Adrenal gland (tissue), 12 donors: ENCODE measurements around the gene GSX1. TPM values are rescaled to one million over a fixed set of nuclear protein-coding genes. Genes with fewer than 3 reads are reported as not detected.

Experiments
- DNase-seq, 7 donors: peaks; one replicate each; pipeline ENCODE4 v3.0.0-alpha.2; 2019 to 2020
- H3K27ac ChIP-seq, 5 donors: fragments of 200-600 bp; sonication (generic) in 4 of 5; 1 replicate in 3 of 5; 2 replicates in 2 of 5; pipeline versions ENCODE4 v1.5.1 to v1.8.0; 2016 to 2020; ENCODE audit warnings: mild to moderate bottlenecking in 1 of 5
- H3K27me3 ChIP-seq: fragments of 200-600 bp; 2 replicates; pipeline ENCODE4 v1.8.0; 2021
- H3K36me3 ChIP-seq, 2 donors: fragments of 200-600 bp; replicated peaks in 1 of 2; 1 replicate in 1 of 2; 2 replicates in 1 of 2; pipeline versions ENCODE4 v1.5.1 to v1.8.0; 2018 to 2022
- H3K4me1 ChIP-seq, 2 donors: fragments of 200-600 bp; replicated peaks in 1 of 2; 1 replicate in 1 of 2; 2 replicates in 1 of 2; pipeline versions ENCODE4 v1.5.1 to v1.8.0; 2018 to 2021
- H3K4me3 ChIP-seq, 4 donors: fragments of 200-600 bp; sonication (generic) in 3 of 4; one replicate each; pipeline ENCODE4 v1.5.1; 2016 to 2018
- H3K9me3 ChIP-seq, 3 donors: fragments of 200-600 bp; sonication (generic) in 1 of 3; replicated peaks in 1 of 3; 1 replicate in 2 of 3; 2 replicates in 1 of 3; pipeline versions ENCODE4 v1.5.1 to v1.8.0; 2016 to 2021
- CTCF ChIP-seq, 6 experiments: fragments of 450-650 bp in 4 of 6; fragments of 200-600 bp in 2 of 6; sonication (generic) in 1 of 6; IDR thresholded peaks; 1 replicate in 5 of 6; 2 replicates in 1 of 6; pipeline versions ENCODE4 v1.5.1 to v1.8.0; 2016 to 2021; ENCODE audit warnings: antibody characterized with exemption in 6 of 6, mild to moderate bottlenecking in 2 of 6, moderate library complexity in 1 of 6
- POLR2A ChIP-seq, 2 donors: fragments of 450-650 bp; IDR thresholded peaks; one replicate each; pipeline ENCODE4 v1.6.1; 2017; ENCODE audit warnings: antibody characterized with exemption in 2 of 2, mild to moderate bottlenecking in 2 of 2, moderate library complexity in 1 of 2
- WGBS, 4 donors: extraction: QIAGEN DNeasy Blood & Tissue Kit in 2 of 4; methylation state at CpG; one replicate each; pipeline versions ENCODE4 v1.1.5 to v1.1.7; 2013 to 2017; 5-methylcytosine and 5-hydroxymethylcytosine counted together
- intact Hi-C, 2 donors: fragments of 100-400 bp; cut with DNase I; formaldehyde crosslinking; loops; one replicate each; pipeline versions ENCODE4 v1.14.1 to v1.15.0; 2022 to 2023
- polyA plus RNA-seq, 3 donors: library from polyadenylated mRNA; stranded (reverse); fragments of 200-250 nt in 2 of 3; fragments of 350-450 nt in 1 of 3; fragmentation: Illumina TruSeq in 1 of 3; extraction: RNeasy Lipid Tissue Mini Kit (QIAGEN cat#74804) in 1 of 3; gene quantifications; one replicate each; pipeline ENCODE4 v1.2.3, GENCODE V29; 2013 to 2014
- total RNA-seq, 9 donors: library from RNA; depleted of rRNA in 4 of 9; stranded (reverse); fragments of >200 nt in 4 of 9; fragments of 120-200 nt in 1 of 9; fragmentation: NEBNext Ultra II Directional in 1 of 9; extraction: Animal tissue kit (Norgen Biotek cat#: 25700) in 1 of 9; gene quantifications; one replicate each; pipeline versions ENCODE4 v1.1.0 to v1.2.4, GENCODE V29; 2013 to 2023
- donor health status: healthy with polysubstance abuse.
- donor health status: Bipolar disorder and iron deficiency.
- donor health status: DM: yes; HTN: yes; CAD: no.
- donor health status: DM: no; HTN: no; CAD: no.
- donor health status: DM: no; HTN: no; CAD: no.
- donor health status: DM: yes; HTN: yes; CAD: no.

GSX1 gene
- total and polyA plus RNA-seq, 12 donors = not detected

- WGBS, 4 donors = 12 to 29% (median 16%) methylated on average over 11 to 30 of the region's 30 CpGs
- intact Hi-C loops = loop anchor here (5.0 to 10.0 kb wide), 6 partner anchors 292 to 842 kb away; no protein-coding TSS in a partner anchor
- DNase-seq = peak; percentile 72 to 91 (median 81)
- Histone ChIP-seq H3K9me3 (no peaks in the 10 kb centered on the region), H3K4me3 (peak overlapping the region in 1 of 4 donors; percentile 44), H3K4me1 (no peaks in the 10 kb centered on the region), H3K27ac (no peak overlapping the region), H3K36me3 (no peaks in the 10 kb centered on the region), H3K27me3 (peaks cover 47% of the 10 kb centered on the region)
- no peak for TF ChIP-seq POLR2A (IDR thresholded peaks at IDR 0.05)
- TF ChIP-seq CTCF (IDR thresholded peaks at IDR 0.05) = peak; percentile 74 to 93 (median 92)
Measured at GRCh38 chr13:27826379-27827353, 34.4 kb downstream of the GSX1 start.

- TF ChIP-seq POLR2A (IDR thresholded peaks at IDR 0.05) = no peak
- TF ChIP-seq CTCF (IDR thresholded peaks at IDR 0.05) = no peak
- no peak overlapping the region for H3K4me3 ChIP-seq
- no peaks in the 10 kb centered on the region for H3K9me3 ChIP-seq
- no peaks in the 10 kb centered on the region for H3K36me3 ChIP-seq
- H3K27me3 ChIP-seq = peaks cover 40% of the 10 kb centered on the region
- WGBS, 4 donors = 69 to 77% (median 71%) methylated on average over 4 of the region's 4 CpGs
- no peaks in the 10 kb centered on the region for H3K4me1 ChIP-seq
- peak in 1 of 7 donors; percentile 45 for DNase-seq
- intact Hi-C loops = loop anchor here (5.0 to 10.0 kb wide), 6 partner anchors 293 to 843 kb away; no protein-coding TSS in a partner anchor
- H3K27ac ChIP-seq = no peak overlapping the region
Measured at GRCh38 chr13:27827646-27828045, 35.4 kb downstream of the GSX1 start.

GRCh38 chr13:27830010-27830409, 37.7 kb downstream of the GSX1 start:
- TF ChIP-seq CTCF (IDR thresholded peaks at IDR 0.05) (peak; percentile 56 to 94 (median 78)), POLR2A (IDR thresholded peaks at IDR 0.05) (no peak)

GRCh38 chr13:27833206-27833605, 40.9 kb downstream of the GSX1 start:
- TF ChIP-seq POLR2A (IDR thresholded peaks at IDR 0.05) = no peak
- no peak for TF ChIP-seq CTCF (IDR thresholded peaks at IDR 0.05)
- H3K36me3 ChIP-seq = no peaks in the 10 kb centered on the region
- no peak overlapping the region for H3K27ac ChIP-seq
- intact Hi-C loops = loop anchor here (5.0 to 10.0 kb wide), 2 partner anchors 149 to 152 kb away; partner anchors contain the start of gene URAD (in 1 of the 2)
- peaks cover 15% of the 10 kb centered on the region for H3K27me3 ChIP-seq
- DNase-seq = peak in 1 of 7 donors; percentile 9
- H3K4me1 ChIP-seq = no peaks in the 10 kb centered on the region
- H3K4me3 ChIP-seq = no peak overlapping the region
- 84 to 88% (median 87%) methylated on average over 7 of the region's 7 CpGs for WGBS, 4 donors
- H3K9me3 ChIP-seq = no peaks in the 10 kb centered on the region

More at GRCh38 chr13:27830010-27830409, 37.7 kb downstream of the GSX1 start:
- Histone ChIP-seq H3K4me1 (no peaks in the 10 kb centered on the region), H3K36me3 (no peaks in the 10 kb centered on the region), H3K4me3 (no peak overlapping the region), H3K27me3 (peaks cover 26% of the 10 kb centered on the region), H3K27ac (no peak overlapping the region), H3K9me3 (no peaks in the 10 kb centered on the region)
- WGBS, 4 donors = 3 to 6% (median 4%) methylated on average over 14 to 25 of the region's 25 CpGs
- DNase-seq = peak in 6 of 7 donors; percentile 26 to 57 (median 38)
- intact Hi-C loops = loop anchor here (5.0 to 10.0 kb wide), 2 partner anchors 152 to 155 kb away; partner anchors contain the start of gene URAD (in 1 of the 2)
